Left ventricle myocardium superior (tissue), 1 donor: ENCODE measurements around the gene DYNLL2. TPM values are rescaled to one million over a fixed set of nuclear protein-coding genes. Genes with fewer than 3 reads are reported as not detected.
A peak's percentile ranks its signal among the peaks of the same experiment; 100 is the strongest.
"Not testable (repeated sequence)": the region's sequence is repeated elsewhere in the genome, so short reads cannot be mapped to it uniquely, and the experiment has no call there.

Experiments
- ATAC-seq: fragments of 200-7000 bp; cut with Tn5 transposase; one replicate; pipeline ENCODE4 v1.9.1; 2020; ENCODE audit warnings: mild to moderate bottlenecking, moderate library complexity
- DNase-seq: peaks from one replicate; pipeline ENCODE4 v3.0.0-alpha.2; 2020
- intact Hi-C: fragments of 100-400 bp; cut with micrococcal nuclease; formaldehyde crosslinking; loops from one replicate; pipeline ENCODE4 v1.11.0; 2022
- long read RNA-seq: library from polyadenylated mRNA; unstranded; transcript quantifications from one replicate; pipeline ENCODE4 v2.0.0, GENCODE V29; 2021
- total RNA-seq: library from RNA; stranded (reverse); fragmentation: NEBNext Ultra II Directional; extraction: Animal tissue kit (Norgen Biotek cat#: 25700); gene quantifications from one replicate; pipeline ENCODE4 v1.2.1, GENCODE V29; 2021
- donor health status: DM: no; HTN: yes; CAD: no; lungs with severe emphysema.

Gene DYNLL2
- total RNA-seq: 80.5 TPM
- long read RNA-seq, full-length matches to known transcripts: 3 of 30 reads
- long read RNA-seq, partial matches to known transcripts: 0 of 30 reads
- long read RNA-seq, other reads (novel, unspliced or antisense): 27 of 30 reads

DNA sequence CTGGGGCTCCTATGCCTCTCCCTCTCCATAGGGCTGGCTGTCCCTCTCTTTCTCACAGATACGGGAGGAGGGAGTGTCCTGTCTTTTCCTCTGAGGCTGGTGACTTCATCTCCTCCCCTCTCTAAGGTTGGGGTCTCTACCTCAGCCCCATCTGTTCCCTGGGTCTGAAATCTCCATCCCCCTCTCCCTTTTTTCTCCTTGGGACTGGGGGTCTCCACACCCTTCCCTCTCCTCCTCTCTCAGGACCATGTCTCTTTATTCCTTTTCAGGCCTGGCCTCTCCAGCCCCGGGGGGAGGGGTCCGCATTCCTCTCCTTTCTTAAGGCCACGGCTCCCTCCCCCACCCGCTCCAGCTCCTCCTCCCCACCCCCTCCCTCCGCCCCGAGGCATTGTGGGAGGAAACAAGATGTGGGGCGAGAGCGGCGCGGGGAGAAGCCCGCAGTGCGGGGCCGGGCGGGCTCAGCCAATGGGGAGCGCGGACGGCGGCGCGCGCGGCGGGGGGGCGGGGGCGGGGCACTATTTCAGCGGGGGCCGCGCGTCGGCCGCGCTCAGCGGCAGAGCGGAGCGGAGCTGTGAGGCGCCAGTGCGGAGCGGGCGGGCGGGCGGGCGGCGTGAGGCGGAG, at the start of gene DYNLL2:
DYNLL2 (plus strand) TSS at position 550 of the 621 bp plus-strand sequence. CDS start 3,672 bp downstream, outside the sequence.
- intact Hi-C loops: loop anchor here (10.0 kb wide), 1 partner anchor 78 kb away; the partner anchor contains the start of gene SRSF1
- ATAC-seq (peak; percentile 90), DNase-seq (peak; percentile 97)

DNA sequence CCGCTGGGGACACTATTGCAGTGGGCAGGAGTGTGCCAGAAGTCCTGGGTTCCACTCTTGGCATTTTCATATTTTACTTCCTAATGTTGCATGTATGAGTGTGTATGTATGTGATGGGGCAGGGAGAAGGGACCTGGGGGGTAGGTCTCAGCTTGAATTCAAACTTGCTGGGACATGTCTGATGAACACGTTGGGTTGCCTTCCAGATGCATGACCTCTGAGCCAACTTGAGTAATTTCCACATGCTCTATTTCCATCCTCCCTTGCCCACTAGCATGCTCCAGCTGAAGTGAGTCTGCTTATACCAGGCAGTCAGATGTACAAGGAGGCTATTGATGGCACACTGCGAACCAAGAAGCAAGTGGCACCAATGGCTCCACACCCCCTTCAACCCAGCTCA, 43.2 kb upstream of the DYNLL2 start:
- DNase-seq (no peak), ATAC-seq (no peak)
- intact Hi-C loops: no loop called here

DNA sequence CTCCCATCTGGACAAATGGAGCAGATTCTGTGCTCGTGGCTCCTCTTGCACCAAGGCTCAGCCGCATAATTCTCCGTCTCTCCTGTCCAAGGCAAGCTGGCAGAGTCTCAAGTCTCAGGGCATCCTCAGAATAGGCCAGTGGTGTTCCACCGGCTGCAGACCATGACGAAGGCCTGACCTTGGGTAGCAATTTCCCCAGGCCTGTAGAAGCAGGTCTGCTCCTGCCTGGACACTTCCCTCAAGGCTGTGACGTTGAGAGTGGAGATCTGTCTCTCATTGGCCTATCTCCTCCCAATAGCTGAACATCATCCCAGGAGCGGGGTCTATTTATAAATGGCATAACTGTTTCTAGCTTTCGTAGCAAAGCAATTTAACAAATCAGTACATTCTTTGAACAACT, 42.8 kb upstream of the DYNLL2 start:
- DNase-seq (no peak), ATAC-seq (no peak)
- intact Hi-C loops: no loop called here

DNA sequence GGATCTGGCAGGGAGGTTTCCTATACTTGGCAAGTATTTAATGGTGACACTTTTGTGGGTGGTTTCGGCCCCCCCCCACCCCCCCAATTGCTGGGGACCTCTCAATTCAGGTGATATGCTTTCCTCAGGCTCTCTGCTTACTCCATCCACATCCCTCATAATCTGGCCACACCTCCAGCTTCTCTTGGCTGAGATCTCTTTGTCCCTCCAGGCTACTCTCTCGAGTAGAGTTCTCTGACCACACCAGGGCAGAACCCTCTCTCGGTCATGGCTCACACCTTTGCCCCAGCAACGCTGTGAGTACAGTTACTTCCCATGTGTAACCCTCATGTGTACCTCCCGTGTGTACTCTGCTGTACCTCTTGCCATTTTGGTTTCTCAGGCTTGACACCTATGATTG, 42.1 kb upstream of the DYNLL2 start:
- ATAC-seq (no peak), DNase-seq (no peak)
- intact Hi-C loops: no loop called here

DNA sequence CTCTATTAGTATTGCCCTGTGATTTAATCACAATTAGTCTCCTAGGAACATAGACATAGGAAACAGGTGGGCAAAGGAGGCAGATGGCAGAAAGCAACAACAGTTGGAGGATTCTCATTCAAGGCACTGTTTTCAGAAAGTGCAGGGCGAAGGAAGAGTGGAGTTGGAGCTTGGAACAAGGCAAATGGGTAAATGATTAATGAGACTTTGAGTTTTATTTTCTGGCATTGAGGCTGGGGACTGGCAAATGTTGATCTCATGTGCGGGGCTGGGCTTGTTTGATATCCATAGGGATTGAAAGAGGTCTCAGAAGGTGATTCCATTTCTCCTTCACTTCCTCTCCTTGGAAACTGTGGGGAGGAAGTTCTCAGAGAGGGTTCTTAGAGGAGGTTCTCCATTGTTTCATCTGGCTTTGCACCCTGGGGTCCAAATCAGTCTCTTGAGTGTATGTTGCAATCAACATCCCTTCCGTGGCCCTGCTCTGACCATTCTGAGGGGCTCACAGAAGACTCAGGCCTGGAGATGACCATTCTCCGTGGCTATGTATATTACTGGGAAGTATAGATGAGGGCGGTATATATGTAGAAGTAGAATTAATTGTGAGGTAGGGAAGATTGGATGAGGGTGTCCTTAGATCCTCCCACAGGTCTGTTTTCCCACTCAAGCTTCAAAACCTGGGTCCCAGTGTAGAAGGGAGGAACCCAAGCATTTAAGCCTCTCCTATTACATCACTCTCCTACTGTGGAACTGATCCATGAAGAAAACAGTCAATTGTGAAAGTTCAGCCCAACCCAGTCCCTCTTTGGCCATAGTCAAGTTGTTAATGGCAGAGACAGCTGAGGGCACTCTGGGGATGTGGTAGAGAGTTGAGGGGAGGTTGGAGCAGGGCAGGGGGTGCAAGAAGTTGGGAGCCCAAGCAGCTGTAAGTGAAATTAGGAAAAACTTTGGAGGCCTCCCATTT, 39.7 kb upstream of the DYNLL2 start:
- no peak for DNase-seq
- intact Hi-C loops: no loop called here
- ATAC-seq: no peak

DNA sequence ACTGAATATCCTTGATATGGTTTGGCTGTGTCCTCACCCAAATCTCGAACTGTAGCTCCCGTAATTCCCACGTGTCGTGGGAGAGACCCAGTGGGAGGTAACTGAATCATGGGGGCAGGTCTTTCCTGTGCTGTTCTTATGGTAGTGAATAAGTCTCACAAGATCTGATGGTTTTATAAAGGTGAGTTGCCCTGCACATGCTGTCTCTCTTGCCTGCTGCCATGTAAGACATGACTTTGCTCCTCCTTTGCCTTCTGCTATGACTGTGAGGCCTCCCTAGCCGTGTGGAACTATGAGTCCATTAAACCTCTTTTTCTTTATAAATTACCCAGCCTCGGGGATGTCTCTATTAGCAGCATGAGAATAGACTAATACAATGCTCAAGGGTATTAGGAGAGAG, 39.0 kb upstream of the DYNLL2 start:
- DNase-seq, ATAC-seq, intact Hi-C loops: not testable (repeated sequence)

DNA sequence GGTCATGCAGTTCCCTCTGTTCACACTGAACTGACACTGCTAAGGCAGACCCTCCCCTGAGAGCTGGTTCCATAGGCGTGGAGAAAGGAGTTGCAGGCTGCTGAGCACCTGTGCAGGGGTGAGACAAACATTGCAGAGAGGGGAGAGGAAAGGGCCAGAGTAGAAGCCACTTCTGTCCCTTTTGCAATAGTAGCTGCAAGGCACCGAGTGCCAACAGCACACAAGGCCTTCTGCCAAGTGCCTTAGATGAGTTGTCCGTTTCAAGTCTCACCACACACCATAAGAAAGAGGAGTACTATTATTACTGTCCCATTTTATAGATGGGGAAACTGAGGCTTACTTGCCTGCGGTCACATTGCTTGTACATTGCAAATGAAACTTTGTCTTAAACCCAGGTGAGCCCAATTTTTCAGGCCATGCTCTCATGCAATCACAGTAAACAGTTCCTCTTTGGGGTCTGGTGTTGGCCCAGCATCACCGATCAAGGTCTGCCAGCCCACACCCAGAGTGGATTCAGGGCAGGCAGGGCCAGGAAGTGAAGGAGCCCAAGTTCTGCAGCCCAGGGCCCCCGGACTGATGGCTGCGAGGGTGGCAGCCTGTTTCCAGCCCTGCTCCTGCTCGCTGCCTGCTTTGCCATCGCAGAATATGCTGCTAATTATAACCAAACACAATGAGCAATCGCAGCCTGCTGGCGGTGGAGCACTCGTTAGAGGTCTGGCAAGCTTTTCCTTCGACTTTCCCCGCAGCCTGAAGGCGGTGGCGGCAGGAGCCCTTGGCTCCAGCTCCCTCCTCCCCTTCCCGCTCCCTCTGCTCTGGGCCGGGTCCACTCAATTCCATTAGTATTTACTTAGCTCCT, 36.8 kb upstream of the DYNLL2 start:
- peak; percentile 96 for ATAC-seq
- intact Hi-C loops: no loop called here

DNA sequence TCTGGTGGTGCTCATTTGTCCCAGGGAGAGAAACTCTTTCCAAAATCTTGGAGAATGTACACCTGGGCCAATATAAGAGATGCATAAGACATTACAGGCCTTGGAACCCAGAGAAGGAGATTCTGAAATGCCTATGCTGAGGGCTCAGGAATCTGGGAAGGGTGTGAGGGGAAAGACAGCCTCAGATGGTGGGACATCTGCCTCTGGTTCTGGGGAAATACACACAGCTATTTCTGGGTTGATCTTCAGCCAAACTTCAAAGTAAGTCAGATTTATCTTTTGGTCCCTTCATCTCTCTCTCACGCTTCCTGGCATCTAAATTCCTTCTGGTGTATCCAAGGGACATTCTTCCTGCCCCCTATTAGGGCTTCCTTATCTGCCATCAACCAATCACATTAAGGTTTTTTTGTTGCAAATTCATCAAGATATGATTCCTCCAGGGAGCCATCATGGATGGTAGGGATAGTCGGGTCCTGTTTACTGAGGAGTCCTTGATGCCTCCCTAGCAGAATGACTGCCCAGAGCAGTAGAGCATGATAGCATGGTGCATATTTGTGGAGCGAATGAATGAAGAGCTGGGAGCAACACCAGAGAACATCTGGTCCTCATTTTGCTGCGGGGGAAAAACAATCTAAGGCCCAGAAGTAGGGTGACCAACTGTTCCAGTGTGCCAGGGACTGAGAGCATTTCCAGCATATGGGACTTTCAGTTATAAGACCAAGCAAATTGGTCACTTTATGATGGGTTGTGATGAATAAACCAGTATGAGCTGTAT, 35.7 kb upstream of the DYNLL2 start:
- intact Hi-C loops: no loop called here
- no peak for ATAC-seq
- DNase-seq: no peak

More for the DNA sequence above, 36.8 kb upstream of the DYNLL2 start:
- peak; percentile 51 for DNase-seq

DNA sequence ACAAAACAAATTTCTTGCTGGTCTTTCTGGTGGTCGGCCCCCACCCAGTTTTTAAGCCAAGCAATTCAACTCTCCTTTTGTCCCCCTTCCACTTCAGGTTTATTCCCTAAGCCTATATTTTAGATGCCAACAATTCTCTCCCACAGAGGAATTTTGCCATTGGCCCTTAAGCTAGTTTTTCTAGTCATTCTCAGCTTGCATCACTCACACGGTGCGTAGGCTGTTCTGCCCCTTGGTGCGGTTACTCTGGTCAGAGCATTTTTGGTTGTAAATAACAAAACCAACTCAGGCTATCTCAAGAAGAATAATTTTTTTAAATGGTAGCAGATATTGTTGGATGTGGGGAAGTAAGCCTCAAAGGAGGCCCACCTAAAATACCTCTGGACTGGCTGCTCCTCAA, 33.7 kb upstream of the DYNLL2 start:
- no peak for ATAC-seq
- DNase-seq: no peak
- intact Hi-C loops: no loop called here

DNA sequence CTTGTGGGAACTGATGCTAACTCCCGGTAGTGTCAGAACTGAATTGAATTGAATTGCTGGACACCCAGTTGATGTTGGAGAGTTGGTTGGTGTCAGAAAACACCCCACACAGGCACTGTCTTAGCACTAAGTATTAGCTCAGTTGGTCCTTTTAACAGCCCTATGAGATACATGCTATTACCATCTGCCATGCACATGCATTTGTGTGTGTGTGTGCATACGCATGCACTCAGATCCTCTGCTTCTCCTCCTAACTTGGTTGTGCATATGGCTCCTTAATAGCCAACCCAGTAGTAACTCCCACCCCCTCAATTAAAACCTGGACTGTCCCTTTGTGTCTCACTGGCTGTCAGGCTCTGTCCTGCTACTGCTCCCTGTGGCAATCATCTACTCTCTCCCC, 32.3 kb upstream of the DYNLL2 start:
- intact Hi-C loops: no loop called here
- ATAC-seq: no peak
- DNase-seq: no peak

DNA sequence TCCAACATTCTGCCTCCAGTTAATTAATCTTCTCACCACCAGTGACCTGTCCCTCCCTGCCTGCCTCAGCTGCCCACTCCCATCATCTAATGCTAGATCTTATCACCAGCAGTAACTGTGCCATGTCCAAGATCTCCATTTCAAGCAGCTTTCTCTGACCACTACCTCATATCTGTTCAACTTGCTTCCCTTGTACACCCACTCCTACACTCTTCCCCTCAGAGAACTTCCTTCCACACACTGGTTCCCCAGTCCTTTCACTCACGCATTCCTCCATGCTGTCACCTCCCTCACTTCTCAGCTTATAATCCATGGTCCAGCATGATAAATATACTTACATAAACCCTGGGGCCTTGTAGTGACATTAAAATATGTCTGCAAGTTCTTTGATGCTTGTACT, 31.8 kb upstream of the DYNLL2 start:
- DNase-seq (no peak), ATAC-seq (no peak)
- intact Hi-C loops: no loop called here

DNA sequence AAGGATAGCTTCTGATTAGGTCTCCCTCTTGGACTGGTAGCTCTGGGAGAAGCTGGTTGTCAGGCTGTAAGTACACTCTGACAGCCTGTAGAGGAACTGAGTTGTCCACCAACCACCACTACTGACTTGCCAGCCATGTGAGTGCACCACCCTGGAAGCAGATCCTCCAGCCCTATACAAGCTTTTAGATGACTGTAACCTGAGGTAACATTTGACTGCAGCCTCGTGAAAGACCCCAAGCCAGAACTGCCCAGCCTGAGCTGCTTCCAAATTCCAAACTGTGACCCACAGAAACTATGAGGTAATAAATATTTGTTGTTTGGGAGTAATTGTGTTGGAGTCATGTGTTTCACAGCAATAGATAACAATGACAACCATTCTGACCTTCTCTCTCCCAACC, 30.8 kb upstream of the DYNLL2 start:
- intact Hi-C loops: no loop called here
- ATAC-seq (no peak), DNase-seq (no peak)

DNA sequence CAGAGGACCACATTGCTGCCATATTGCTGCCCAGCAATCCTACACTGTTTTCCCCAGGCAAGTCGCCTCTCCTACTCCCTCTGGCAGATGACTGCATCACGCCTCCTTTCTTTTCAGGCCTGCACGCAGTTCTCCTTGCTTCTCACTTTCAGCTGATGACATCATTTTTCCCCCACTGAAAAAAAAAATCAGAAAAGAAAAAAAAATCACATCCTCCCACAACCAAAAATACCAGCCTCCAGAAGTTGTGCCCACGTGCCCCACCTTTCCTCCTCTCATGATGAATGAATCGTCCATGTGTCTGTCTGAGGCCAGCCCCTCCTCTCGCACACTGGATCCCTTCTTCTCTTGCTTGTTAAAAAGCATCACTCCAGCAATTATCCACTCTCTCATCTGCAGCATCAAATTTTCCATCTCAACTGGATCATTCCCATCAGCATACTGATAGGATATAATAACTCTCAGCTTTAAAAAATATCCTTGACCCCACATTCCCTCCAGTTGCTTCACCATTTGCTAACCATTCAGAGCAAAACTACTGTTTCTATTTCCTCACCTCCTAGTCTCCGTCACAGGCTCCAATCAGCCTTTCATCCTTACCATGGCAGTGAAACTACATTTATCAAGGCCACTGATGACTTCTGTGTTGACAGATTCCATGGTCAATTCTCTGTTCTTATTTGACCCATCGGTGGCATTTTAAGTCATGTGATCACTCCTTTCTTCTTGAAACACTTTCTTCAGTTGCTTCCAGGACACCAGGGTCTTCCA, 30.1 kb upstream of the DYNLL2 start:
- ATAC-seq: no peak
- intact Hi-C loops: no loop called here
- no peak for DNase-seq

DNA sequence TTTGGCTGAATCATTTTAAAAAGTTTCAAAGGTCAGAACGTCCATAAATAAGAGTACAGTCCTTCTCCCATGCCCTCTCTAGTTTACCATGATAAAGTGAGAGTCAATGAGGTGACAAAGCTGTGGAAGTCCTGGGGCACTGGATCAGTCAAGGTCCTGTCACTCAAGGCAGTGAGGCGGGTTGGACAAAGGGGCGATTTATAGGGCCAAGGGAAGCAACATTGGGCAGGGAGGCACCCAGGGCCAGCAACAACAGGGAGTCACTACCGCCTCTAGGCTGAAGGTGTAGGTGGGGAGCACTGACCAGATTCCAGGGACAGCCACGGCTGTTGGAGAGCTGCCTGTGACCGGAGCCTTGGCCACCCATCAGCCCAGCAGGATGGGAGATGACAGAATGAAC, 28.6 kb upstream of the DYNLL2 start:
- intact Hi-C loops: no loop called here
- ATAC-seq: no peak
- no peak for DNase-seq

DNA sequence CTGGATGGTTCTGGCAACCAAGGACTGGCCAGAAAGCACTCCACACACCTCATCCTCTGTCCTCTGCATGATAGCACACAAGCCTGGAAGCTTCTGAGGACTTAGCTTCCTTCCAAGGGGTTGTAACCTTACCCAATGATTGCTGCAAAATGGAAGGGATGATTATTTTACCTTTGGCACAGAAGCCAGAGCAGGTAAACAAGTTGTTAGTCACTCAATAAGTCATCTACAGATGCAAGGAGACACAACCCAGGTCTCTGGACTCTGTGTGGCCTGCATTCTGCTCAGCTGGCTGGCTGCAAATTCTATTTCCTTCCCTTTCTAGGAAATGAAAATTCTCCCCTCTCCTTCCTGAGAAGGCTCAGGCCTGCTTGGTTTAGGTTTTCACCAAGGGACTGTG, 26.7 kb upstream of the DYNLL2 start:
- ATAC-seq (no peak), DNase-seq (no peak)
- intact Hi-C loops: no loop called here

DNA sequence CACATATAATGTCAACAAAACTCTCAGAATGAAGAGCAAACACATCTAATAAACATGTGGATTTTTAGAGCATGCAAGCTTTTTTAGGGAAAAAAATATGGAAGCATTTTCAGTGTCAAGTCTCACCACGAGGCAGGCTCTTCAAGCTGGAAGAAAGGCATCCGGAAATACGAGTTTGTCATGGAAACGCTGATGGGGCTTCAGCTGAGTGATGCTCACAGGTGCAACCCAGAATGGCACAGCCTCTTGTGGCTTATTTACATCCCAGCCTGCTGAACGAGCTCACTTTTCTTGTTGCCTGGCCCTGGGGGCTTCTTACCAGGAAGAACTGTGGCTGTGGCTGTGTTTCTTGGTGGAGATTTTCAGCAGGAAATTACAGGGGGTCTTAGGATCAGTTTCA, 24.1 kb upstream of the DYNLL2 start:
- ATAC-seq (no peak), DNase-seq (no peak)
- intact Hi-C loops: no loop called here

DNA sequence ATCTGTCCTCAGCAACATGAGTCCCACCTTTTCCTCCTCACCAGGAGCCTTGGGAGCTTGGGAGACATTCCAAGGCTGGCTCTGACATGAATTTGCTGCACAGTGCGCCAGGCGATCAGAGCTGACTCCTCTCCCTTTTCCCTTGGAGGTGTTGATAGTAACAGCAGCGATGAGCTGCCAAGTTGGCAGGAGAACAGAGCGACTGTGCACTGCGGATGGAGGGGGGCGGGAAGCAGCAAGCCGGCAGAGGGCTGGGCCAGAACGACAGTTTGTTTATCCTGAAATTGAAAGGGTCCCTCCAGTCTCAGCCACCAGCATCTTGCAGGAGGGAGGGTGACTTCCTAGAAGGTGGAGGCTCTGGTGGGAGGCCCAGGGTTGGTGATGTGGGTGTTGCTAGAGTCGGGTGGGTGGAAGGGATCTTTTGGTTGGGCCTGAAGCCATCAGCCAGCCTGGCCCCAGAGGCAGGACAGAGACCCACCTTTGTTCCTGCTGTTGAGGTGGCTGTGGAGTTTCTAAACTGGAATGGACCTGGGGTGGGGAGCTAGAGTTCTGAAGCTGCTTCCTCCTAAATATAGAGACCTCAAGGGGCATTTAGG, 22.5 kb upstream of the DYNLL2 start:
- DNase-seq (peak; percentile 82), ATAC-seq (peak; percentile 98)
- intact Hi-C loops: no loop called here

DNA sequence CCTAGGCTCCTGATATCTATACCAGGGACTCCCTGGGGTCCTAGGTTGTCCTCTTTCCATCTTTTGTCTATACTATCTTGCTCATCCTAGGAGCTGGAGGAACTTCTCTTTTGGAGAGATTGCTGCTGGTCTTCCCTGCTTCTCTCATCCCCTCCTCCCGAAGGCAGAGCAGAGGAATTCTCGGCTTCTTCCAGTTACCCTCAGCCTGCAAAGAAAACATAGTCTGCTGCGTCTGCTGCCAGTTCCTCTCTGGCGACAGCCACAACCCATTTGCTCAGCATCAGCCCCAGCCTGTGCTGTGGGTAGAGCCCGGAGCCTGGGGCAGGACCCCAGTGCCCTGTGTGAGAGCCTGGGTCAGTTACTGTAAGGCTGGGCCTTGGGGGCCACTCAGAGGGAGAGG, 21.5 kb upstream of the DYNLL2 start:
- intact Hi-C loops: no loop called here
- no peak for ATAC-seq
- DNase-seq: no peak
